Measurements from ENCODE around the gene ADD1. TPM values are rescaled to one million over a fixed set of nuclear protein-coding genes. Genes with fewer than 3 reads are reported as not detected.

Gene ADD1
- total and polyA plus RNA-seq, 2 of the 13 experiments (the other 11 are each of a cell fraction or from before 2014, with no cell fraction given) = 73.9 to 122 TPM

DNA sequence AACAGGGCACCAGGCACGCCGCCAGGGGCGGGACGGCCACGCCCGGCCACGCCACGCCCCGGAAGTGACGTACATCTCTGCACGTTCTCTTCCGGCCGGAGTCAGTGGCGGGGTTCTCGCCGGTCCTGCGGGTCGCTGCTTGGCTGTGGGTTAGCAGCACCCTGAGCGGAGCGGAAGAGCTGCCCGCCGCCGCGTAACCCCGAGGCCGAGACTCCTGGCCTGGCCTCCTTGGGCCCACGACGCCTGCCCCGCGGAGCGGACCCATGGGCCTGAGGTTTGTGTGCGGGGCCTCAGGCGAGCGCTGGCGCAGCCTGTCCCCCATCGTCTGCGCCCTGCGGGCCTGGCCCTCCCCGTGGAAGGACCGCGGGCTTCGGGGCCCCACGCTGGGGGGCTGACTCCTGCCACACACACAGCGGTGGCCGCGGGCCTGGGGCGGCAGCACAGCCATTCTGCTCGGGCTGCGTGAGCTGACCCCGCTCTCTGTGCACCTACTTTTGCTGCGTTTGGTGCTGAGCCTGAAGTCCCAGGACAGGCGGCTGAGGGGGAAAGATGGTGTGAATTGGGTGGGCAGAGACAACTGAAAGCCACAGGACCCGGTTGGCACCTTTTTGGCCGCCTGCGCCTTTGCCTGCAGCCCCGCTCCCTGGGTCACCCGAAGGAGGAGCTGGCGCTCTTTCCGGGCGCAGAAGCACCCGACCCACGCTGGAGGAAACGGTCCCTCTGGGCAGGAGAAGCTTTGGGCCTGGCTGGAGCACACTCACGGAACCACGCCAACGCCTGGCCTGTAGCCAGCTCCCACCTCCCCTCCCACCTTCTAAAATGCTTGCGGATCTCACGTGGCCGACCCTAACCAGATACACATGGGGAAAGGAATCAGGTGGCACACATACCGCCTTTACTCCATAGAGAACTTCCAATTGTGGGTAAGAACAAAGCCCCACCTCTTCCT lies 91.4 kb downstream of the ADD1 start (continued):
- TF ChIP-seq HIVEP1 (CRISPR knock-in tag; IDR thresholded peaks at IDR 0.05) = peak; percentile 82
- no peak for TF ChIP-seq CBX5 (CRISPR knock-in tag; IDR thresholded peaks at IDR 0.05; ENCODE audit: borderline replicate concordance)
- TF ChIP-seq MIER2 (CRISPR knock-in tag; IDR thresholded peaks at IDR 0.05) = no peak; the same call in 1 of the 2 replicates
- no peak for TF ChIP-seq MAZ (IDR thresholded peaks at IDR 0.05; ENCODE audit: borderline replicate concordance, low read depth, low read length)
- TF ChIP-seq MAZ (CRISPR knock-in tag; IDR thresholded peaks at IDR 0.05; ENCODE audit: low read depth) = peak; percentile 79
- peak; percentile 29; the same call in 1 of the 2 replicates for TF ChIP-seq SIN3A (IDR thresholded peaks at IDR 0.05; ENCODE audit: borderline replicate concordance, low read depth, low read length)
- TF ChIP-seq SP1 (IDR thresholded peaks at IDR 0.05) = no peak
- peak; percentile 94 for TF ChIP-seq SP1 (CRISPR knock-in tag; IDR thresholded peaks at IDR 0.05)
- TF ChIP-seq MTF2 (CRISPR knock-in tag; IDR thresholded peaks at IDR 0.05; ENCODE audit: borderline replicate concordance) = no peak
- peak; percentile 42; the same call in 1 of the 2 replicates for TF ChIP-seq ELF3 (CRISPR knock-in tag; IDR thresholded peaks at IDR 0.05)
- TF ChIP-seq HBP1 (CRISPR knock-in tag; IDR thresholded peaks at IDR 0.05; ENCODE audit: low read depth) = peak; percentile 64; the same call in 1 of the 2 replicates
- TF ChIP-seq NCOA1 (CRISPR knock-in tag; IDR thresholded peaks at IDR 0.05) = no peak
- no peak for TF ChIP-seq RBAK (CRISPR knock-in tag; IDR thresholded peaks at IDR 0.05)
- TF ChIP-seq ZNF883 (CRISPR knock-in tag; IDR thresholded peaks at IDR 0.05; ENCODE audit: not compliant biosample characterization) = peak; percentile 68
- no peak for TF ChIP-seq ZMYM2 (CRISPR knock-in tag; IDR thresholded peaks at IDR 0.05)
- no peak for TF ChIP-seq ZSCAN30 (CRISPR knock-in tag; IDR thresholded peaks at IDR 0.05)
- TF ChIP-seq AGO2 (optimal IDR thresholded peaks at IDR 0.05; ENCODE audit: low read depth, low read length) = peak; percentile 93
- TF ChIP-seq ARNT2 (CRISPR knock-in tag; IDR thresholded peaks at IDR 0.05; ENCODE audit: low read depth) = peak; percentile 77
- peak; percentile 85; the same call in 1 of the 2 replicates for TF ChIP-seq ZNF451 (CRISPR knock-in tag; IDR thresholded peaks at IDR 0.05)
- peak; percentile 79 for TF ChIP-seq HOXA3 (CRISPR knock-in tag; IDR thresholded peaks at IDR 0.05)
- TF ChIP-seq DR1 (CRISPR knock-in tag; IDR thresholded peaks at IDR 0.05) = 0 out of 2 replicates have a peak, but pooled peaks have one; percentile 30
- no peak for TF ChIP-seq THYN1 (CRISPR knock-in tag; IDR thresholded peaks at IDR 0.05; ENCODE audit: borderline replicate concordance, low read depth)
- TF ChIP-seq ZBTB7A (CRISPR knock-in tag; IDR thresholded peaks at IDR 0.05) = 0 out of 2 replicates have a peak, but pooled peaks have one; percentile 25
- TF ChIP-seq ZNF224 (CRISPR knock-in tag; IDR thresholded peaks at IDR 0.05) = no peak
- TF ChIP-seq TGIF2 (CRISPR knock-in tag; IDR thresholded peaks at IDR 0.05) = 0 out of 2 replicates have a peak, but pooled peaks have one; percentile 19
- TF ChIP-seq GATAD1 (CRISPR knock-in tag; IDR thresholded peaks at IDR 0.05) = peak; percentile 90
- TF ChIP-seq CREM (IDR thresholded peaks at IDR 0.05) = peak; percentile 54; the same call in 1 of the 2 replicates
- no peak for TF ChIP-seq CREM (CRISPR knock-in tag; IDR thresholded peaks at IDR 0.05)
- TF ChIP-seq KDM4B (CRISPR knock-in tag; IDR thresholded peaks at IDR 0.05) = peak; percentile 19; the same call in 1 of the 2 replicates
- no peak for TF ChIP-seq LCORL (IDR thresholded peaks at IDR 0.05)
- TF ChIP-seq LCORL (CRISPR knock-in tag; IDR thresholded peaks at IDR 0.05) = peak; percentile 55; the same call in 1 of the 2 replicates
